Measurements from ENCODE around the gene GRHPR. TPM values are rescaled to one million over a fixed set of nuclear protein-coding genes. Genes with fewer than 3 reads are reported as not detected.

GRHPR gene
- polyA plus RNA-seq, 2 of the 4 experiments (the other 2 are of a cell fraction), result 111 to 146 TPM

DNA sequence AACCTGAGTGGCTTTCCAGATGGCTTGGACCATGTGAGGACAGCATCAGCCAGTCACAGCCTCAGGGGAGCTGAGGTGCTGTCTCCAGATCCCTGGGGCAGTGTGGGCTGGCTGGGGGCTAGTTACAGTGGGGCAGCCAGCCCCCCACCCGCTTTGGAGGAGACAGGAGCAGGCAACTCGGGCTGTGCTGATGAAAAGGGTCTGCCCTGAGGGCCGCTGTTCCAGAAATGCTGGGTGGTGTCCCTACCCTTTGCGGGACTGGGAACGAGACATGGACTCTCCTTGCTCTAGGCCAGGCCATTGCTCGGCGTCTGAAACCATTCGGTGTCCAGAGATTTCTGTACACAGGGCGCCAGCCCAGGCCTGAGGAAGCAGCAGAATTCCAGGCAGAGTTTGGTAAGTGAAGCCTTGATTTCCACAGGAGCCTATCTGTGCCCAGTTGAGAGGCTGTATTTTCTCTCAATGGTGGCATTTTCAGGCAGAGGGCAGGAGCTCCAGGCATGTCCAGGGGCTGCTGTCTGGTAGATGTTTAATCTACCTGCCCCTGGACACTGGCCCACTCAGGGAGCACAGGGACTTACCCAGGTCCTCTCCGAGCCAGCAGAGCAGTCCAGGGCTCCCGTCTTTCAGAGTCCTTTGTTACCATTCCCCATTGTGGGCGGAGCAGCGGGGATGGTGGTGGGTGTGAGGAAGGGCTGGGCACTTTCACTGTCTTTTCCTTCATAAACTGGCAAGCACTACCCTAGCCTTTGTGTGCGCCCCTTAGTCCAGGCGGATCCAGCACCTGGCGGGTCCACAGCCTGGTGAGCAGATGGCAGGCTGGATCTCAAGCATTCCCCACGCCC lies 7.2 kb downstream of the GRHPR start:
- CTCF ChIA-PET, result interaction anchor here (1.5 kb wide), 1 partner anchor 12 kb away, joined by 3 read pairs; no protein-coding TSS in a partner anchor
- H3K9me3 ChIP-seq, result no peaks in the 10 kb centered on the region
- FAIRE-seq (no peak), ATAC-seq (no peak), DNase-seq (ENCODE audit: low read depth in 1 of 2, low spot score in 1 of 2) (no peak)
- POLR2A ChIA-PET, result no interaction called here
- WGBS (ENCODE audit: missing lambda C conversion rate), result 94% methylated on average over 16 of the region's 17 CpGs
- TF ChIP-seq CBX2 (IDR thresholded peaks at IDR 0.05; ENCODE audit: borderline replicate concordance, low read depth) (no peak), FOSL2 (IDR thresholded peaks at IDR 0.05) (no peak), FOSL2 (CRISPR knock-in tag; IDR thresholded peaks at IDR 0.05) (no peak), ZSCAN20 (CRISPR knock-in tag; IDR thresholded peaks at IDR 0.05) (no peak), SREBF2 (IDR thresholded peaks at IDR 0.05) (no peak), JUNB (IDR thresholded peaks at IDR 0.05) (no peak), NFE2L2 (conservative IDR thresholded peaks at IDR 0.05; ENCODE audit: low read length) (no peak), NR3C1 (IDR thresholded peaks at IDR 0.05) (no peak)
- TF ChIP-seq, protein P1, sequence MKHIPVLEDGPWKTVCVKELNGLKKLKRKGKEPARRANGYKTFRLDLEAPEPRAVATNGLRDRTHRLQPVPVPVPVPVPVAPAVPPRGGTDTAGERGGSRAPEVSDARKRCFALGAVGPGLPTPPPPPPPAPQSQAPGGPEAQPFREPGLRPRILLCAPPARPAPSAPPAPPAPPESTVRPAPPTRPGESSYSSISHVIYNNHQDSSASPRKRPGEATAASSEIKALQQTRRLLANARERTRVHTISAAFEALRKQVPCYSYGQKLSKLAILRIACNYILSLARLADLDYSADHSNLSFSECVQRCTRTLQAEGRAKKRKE (CRISPR knock-in tag; IDR thresholded peaks at IDR 0.05; ENCODE audit: low read depth), result no peak
- TF ChIP-seq, protein P2, sequence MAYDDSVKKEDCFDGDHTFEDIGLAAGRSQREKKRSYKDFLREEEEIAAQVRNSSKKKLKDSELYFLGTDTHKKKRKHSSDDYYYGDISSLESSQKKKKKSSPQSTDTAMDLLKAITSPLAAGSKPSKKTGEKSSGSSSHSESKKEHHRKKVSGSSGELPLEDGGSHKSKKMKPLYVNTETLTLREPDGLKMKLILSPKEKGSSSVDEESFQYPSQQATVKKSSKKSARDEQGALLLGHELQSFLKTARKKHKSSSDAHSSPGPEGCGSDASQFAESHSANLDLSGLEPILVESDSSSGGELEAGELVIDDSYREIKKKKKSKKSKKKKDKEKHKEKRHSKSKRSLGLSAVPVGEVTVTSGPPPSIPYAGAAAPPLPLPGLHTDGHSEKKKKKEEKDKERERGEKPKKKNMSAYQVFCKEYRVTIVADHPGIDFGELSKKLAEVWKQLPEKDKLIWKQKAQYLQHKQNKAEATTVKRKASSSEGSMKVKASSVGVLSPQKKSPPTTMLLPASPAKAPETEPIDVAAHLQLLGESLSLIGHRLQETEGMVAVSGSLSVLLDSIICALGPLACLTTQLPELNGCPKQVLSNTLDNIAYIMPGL (CRISPR knock-in tag; IDR thresholded peaks at IDR 0.05; ENCODE audit: borderline replicate concordance), result no peak
- H3K4me2 ChIP-seq, result no peak overlapping the region
- no peak overlapping the region for H3K4me3 ChIP-seq
- H3K4me1 ChIP-seq, result peaks cover 4% of the 10 kb centered on the region; the same call in 1 of the 3 replicates
- no peak overlapping the region for H3K27ac ChIP-seq

DNA sequence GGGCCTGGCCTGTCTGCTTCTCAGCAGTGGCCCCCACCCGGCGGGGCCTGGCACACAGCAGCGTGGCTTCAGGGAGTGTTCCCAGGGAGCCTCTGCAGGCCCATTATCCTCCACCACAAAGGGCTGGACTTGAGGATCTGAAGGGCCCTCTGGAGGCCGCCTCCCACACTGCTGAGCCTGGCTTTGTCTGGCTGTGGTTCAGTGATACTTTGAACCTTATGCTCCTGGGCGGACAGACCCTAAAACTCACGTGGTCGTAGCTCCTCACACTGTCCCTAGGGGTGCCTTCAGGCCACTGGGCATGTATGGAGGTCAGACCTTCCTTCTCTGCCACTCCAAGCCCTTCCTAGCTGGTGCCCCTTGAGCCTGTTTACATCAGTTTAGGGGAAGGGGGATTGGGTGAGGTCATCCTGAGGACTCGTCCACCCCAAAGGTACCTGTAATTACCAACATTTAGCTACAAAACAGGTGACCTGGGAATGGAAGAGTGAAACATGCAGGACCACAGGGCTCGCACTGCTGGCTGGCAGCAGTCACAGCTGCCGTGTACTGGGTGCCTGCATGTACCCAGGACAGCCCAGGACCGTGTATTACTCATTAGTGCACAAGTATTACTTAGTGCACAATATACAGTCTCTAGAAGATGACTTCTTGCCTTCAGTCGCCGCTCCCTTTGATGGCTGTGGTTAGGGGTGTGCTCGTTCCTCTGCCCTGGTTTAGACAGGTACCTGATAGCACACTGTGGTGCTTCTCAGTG lies 8.5 kb downstream of the GRHPR start:
- no peak overlapping the region for H3K4me2 ChIP-seq
- TF ChIP-seq, protein P3, sequence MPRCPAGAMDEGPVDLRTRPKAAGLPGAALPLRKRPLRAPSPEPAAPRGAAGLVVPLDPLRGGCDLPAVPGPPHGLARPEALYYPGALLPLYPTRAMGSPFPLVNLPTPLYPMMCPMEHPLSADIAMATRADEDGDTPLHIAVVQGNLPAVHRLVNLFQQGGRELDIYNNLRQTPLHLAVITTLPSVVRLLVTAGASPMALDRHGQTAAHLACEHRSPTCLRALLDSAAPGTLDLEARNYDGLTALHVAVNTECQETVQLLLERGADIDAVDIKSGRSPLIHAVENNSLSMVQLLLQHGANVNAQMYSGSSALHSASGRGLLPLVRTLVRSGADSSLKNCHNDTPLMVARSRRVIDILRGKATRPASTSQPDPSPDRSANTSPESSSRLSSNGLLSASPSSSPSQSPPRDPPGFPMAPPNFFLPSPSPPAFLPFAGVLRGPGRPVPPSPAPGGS (IDR thresholded peaks at IDR 0.05), result no peak
- TF ChIP-seq MAFK (IDR thresholded peaks at IDR 0.05; ENCODE audit: partially characterized antibody) (no peak), FOSL2 (IDR thresholded peaks at IDR 0.05) (no peak), FOSL2 (CRISPR knock-in tag; IDR thresholded peaks at IDR 0.05) (no peak), NFE2L2 (conservative IDR thresholded peaks at IDR 0.05; ENCODE audit: low read length) (no peak), RFX5 (IDR thresholded peaks at IDR 0.05) (no peak), MAZ (IDR thresholded peaks at IDR 0.05; ENCODE audit: borderline replicate concordance, low read depth, low read length) (no peak), HOXB5 (CRISPR knock-in tag; IDR thresholded peaks at IDR 0.05) (no peak)
- TF ChIP-seq, protein P4, sequence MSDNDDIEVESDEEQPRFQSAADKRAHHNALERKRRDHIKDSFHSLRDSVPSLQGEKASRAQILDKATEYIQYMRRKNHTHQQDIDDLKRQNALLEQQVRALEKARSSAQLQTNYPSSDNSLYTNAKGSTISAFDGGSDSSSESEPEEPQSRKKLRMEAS (IDR thresholded peaks at IDR 0.05), result no peak
- H3K4me3 ChIP-seq, result no peak overlapping the region
- H3K27ac ChIP-seq, result no peak overlapping the region
- ChIA-PET CTCF (interaction anchor here (0.9 to 1.7 kb wide), 4 partner anchors 14 to 20 kb away, joined by 3 to 5 read pairs (median 3); no protein-coding TSS in a partner anchor), POLR2A (interaction anchor here (2.1 kb wide), 1 partner anchor 34 kb away, joined by 7 read pairs; the partner anchor contains the start of gene ZBTB5)
- DNase-seq (ENCODE audit: low read depth in 1 of 2, low spot score in 1 of 2) (no peak), ATAC-seq (peak; percentile 66 to 76; a peak in 5 of 6 replicates), FAIRE-seq (no peak)
- 83% methylated on average over 14 of the region's 14 CpGs for WGBS (ENCODE audit: missing lambda C conversion rate)
- H3K4me1 ChIP-seq, result no peaks in the 10 kb centered on the region
- no peaks in the 10 kb centered on the region for H3K9me3 ChIP-seq

Measured in A549 (cell line).